GM12892 (cell line): Measurements from ENCODE around the gene GPSM1.

Experiments used
- POLR2A ChIP-seq: IDR thresholded peaks from 2 replicates; pipeline ENCODE4 v1.6.1; 2011; ENCODE audit warnings: low read depth, low read length, control low read depth
- POLR2AphosphoS5 ChIP-seq: IDR thresholded peaks from 2 replicates; pipeline ENCODE4 v1.6.1; 2011; ENCODE audit warnings: low read depth, low read length, control low read depth

DNA sequence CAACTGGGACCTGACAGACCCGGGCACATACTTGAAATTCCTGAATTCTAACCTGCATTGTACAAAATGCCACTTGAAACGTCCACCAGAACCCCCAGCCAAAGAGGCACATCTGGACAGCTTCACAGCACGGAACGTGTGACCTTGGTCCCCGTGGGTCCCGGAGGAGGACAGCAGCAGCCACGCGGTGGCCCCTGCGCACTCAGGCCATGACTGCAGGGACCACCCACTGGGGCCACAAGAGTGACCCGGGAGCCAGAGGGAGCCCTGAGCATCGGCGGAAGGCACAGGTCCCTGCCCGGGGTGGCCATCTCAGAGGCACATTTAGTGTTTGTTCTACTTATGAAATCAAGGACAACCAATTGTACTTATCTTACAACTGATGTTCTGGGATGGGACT, 74.7 kb downstream of the GPSM1 start:
- TF ChIP-seq POLR2A (no peak), POLR2AphosphoS5 (no peak)
